GM21381 (cell line): ENCODE results near the gene PLEKHM2.
"Not testable (repeated sequence)": the region's sequence is repeated elsewhere in the genome, so short reads cannot be mapped to it uniquely, and the experiment has no call there.

ENCODE experiments used
- ATAC-seq: cut with Tn5 transposase; IDR thresholded peaks from one replicate; pipeline ENCODE4 v1.9.1; 2021; ENCODE audit warnings: mild to moderate bottlenecking, moderate library complexity; ENCODE audit not compliant: unreplicated experiment

The PLEKHM2 gene

GRCh38 chr1:15699321-15699720, 15.2 kb downstream of the PLEKHM2 start:
- ATAC-seq, result not testable (repeated sequence)

GRCh38 chr1:15700508-15700907, 16.4 kb downstream of the PLEKHM2 start:
- no peak for ATAC-seq

GRCh38 chr1:15701784-15702183, 17.7 kb downstream of the PLEKHM2 start:
- ATAC-seq, result no peak

GRCh38 chr1:15702722-15703550, 18.8 kb downstream of the PLEKHM2 start:
- no peak for ATAC-seq

GRCh38 chr1:15703562-15703961, 19.4 kb downstream of the PLEKHM2 start:
- no peak for ATAC-seq

GRCh38 chr1:15704526-15705183, 20.5 kb downstream of the PLEKHM2 start:
- no peak for ATAC-seq

GRCh38 chr1:15705184-15705566, 21.1 kb downstream of the PLEKHM2 start:
- no peak for ATAC-seq

GRCh38 chr1:15706751-15707150, 22.6 kb downstream of the PLEKHM2 start:
- ATAC-seq, result no peak

- no peak for ATAC-seq
Measured at GRCh38 chr1:15707239-15707925, 23.3 kb downstream of the PLEKHM2 start.

- ATAC-seq, result no peak
Measured at GRCh38 chr1:15708486-15709137, 24.5 kb downstream of the PLEKHM2 start.

- no peak for ATAC-seq
Measured at GRCh38 chr1:15709226-15709625, 25.1 kb downstream of the PLEKHM2 start.

- no peak for ATAC-seq
Measured at GRCh38 chr1:15712168-15712567, 28.0 kb downstream of the PLEKHM2 start.

- ATAC-seq, result no peak
Measured at GRCh38 chr1:15714406-15715136, 30.5 kb downstream of the PLEKHM2 start.

GRCh38 chr1:15717418-15718125, 33.5 kb downstream of the PLEKHM2 start:
- no peak for ATAC-seq

GRCh38 chr1:15718199-15718601, 34.1 kb downstream of the PLEKHM2 start:
- ATAC-seq, result no peak

- no peak for ATAC-seq
Measured at GRCh38 chr1:15719381-15720120, 35.4 kb downstream of the PLEKHM2 start.

- ATAC-seq, result no peak
Measured at GRCh38 chr1:15720861-15721260, 36.7 kb downstream of the PLEKHM2 start.

- ATAC-seq, result no peak
Measured at GRCh38 chr1:15722411-15722810, 38.3 kb downstream of the PLEKHM2 start.

GRCh38 chr1:15722836-15723532, 38.9 kb downstream of the PLEKHM2 start:
- ATAC-seq, result no peak
